CD4-positive, alpha-beta T cell treated with Interleukin-6 at 100 ng/mL for 8 hours (primary cell): ENCODE data around the gene GIMAP8.

Experiments used
- DNase-seq: peaks from one replicate; pipeline ENCODE4 v3.0.0-alpha.2; 2020; ENCODE audit warnings: mixed read lengths, low spot score

Gene GIMAP8

DNA sequence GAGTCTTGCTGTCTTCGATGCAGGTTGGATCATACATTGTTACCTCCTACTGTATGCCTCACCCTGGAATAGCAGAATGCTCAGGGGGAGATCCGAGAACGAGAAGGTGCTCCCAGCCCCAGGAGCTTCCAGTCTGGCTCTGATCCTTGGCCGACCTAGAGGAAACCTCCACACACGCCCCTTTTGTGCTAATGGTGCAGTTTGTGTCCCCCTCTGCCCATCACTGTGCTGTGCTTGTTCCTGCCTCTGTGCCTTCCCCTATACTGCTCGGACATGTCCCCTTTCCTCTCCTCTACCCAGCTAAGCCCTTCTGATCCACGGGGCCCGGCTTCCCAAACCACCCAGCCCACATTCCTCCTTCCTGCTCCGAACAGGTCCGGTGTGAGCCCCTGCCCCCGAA lies 38.8 kb upstream of the GIMAP8 start:
- no peak for DNase-seq

DNA sequence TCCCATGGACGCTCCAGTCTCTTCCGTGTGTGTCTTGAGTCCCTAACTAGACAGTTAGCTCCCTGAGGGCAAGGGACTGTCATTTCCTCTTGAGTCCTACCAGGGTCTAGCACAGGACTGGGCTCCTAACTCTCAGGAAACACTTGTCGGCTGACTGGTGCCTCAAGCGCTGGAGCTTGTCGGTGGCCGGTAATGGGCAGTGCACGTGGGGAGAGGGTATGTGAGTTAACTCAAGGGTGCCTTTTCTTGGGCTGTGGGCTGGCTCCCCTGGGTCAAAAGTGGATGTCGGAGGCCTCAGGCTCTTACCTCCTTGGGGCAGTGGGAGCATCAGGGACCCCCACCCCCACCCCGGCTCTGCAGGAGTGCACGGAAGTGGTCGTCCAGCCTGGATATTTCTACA lies 38.4 kb upstream of the GIMAP8 start:
- DNase-seq = no peak

DNA sequence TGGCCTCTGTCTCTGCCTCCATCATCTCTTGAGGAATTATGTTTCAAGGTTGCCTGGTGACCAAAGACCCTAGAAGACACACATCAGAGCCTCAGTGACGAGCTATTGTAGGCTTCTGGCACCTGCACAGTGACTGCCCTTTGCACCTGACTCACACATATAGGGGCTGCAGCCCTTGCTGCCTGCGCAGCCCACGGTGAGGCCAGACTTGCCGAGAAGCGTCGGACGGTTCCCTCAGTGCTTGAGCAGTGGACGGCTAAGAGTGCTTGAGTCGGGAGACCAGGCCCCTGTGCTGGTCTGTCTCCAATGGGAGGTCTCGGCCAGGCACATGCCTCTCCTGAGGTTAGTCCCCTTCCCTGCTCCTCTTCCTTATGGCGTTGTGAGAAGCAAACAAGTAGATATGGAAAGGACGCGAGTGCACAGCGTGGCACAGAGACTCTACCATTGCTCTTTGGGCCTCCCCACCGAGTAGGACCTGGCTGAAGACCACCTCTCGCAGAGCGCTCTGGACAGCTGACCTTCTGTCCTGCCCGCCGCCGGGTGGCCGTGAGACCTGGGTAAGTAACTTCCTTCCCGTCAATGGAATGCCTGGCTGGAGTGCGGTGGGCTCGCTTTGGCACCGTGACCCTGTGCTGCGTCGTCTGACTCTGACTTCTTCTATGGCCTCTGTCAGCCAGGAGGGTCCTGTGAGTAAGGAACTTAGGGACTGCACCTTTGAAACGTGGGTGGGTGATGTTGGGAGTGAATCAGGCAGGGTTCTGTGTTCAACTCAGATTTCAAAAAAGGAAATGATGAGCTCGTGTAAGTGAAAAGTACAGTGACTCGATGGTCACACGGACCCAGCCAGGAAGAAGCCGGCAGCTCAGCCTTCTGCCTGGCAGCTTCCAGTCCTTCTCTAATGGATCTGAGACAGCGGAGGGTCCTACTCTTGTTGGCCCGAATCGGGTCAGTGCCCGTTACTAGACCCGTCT lies 37.6 kb upstream of the GIMAP8 start:
- DNase-seq = no peak

DNA sequence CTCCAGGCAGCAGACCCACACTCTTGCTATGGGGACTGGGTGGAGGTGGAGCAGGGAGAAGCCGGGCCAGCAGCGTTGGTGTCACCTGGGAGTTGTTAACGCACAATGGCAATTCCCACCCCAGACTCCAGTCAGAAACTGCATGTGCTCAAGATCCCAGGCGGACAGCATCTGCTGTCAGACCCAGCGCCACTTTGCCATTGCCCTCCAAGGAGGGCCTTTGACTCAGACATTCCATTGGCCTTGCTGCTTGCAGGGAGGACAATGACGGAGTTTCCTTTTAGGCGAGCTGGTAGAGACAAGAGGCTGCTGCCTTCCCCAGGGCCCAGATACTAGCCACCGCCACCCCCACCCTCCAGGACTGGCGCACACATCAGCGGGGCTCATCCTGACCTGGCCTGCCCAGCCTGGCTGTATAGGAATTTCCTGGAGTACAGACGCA lies 36.8 kb upstream of the GIMAP8 start:
- no peak for DNase-seq

DNA sequence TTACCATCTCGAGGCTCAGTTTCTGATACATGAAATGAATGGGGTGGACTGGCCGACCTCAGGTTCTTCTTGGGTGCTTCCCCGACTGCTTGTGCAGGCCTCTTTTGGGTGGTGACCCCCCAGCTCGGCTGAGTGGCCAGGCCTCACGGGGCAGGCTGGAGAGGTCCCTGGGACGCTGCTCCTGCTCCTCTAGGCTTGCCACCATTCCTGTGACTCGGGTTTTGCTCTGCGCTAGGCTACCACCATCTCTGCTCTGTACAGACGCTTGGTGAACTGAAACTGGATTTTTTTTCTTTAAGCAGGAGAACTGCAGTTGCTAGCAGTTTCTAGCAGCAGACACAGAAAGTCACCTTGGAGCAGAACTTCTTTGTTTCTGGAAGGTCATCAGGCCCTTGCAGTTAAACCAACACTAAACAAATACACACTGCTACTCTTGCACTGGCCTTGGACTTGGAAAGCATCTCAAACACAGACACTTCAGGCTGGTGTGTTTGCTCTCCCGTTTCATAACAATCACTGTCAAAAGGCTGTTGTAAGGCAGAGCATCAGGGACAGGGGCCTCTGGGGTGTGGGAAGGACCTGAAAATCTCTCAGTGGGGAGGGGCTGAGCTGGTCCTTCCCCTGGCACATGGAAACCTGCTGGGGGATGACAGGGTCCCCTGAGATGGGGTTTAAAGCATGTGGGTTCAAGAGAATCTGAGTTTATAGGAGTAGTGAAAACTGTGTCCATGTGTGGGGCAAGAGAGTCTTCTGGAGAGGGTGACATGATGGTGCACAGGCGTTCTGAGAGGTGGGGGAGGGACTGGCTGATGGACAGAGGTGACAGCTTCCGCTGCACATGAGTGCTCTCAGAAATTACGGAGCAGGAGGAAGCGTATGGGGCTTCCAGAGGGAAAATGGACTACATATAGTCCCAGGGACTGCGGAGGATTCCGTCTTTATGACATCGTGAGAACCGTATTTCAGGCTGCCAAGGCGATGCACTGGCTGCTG lies 35.0 kb upstream of the GIMAP8 start:
- no peak for DNase-seq

DNA sequence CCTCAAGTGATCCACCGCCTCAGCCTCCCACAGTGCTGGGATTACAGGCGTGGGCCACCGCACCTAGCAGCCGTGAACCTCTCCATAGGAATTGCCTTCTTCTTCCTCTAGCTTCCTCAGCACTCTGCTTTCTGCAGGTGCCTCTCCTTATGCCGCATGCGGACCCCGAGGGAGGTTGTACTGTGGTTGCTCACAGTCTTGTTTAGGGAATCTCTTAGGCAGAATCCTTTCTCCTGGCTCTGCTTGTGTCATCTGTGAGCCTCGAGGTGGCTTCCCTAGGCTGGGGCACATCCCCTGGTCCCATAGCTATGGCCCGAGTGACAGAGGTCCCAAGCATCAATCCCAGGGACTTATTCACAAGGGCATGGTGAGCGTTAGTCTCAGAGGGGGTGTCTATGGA lies 33.2 kb upstream of the GIMAP8 start:
- no peak for DNase-seq

DNA sequence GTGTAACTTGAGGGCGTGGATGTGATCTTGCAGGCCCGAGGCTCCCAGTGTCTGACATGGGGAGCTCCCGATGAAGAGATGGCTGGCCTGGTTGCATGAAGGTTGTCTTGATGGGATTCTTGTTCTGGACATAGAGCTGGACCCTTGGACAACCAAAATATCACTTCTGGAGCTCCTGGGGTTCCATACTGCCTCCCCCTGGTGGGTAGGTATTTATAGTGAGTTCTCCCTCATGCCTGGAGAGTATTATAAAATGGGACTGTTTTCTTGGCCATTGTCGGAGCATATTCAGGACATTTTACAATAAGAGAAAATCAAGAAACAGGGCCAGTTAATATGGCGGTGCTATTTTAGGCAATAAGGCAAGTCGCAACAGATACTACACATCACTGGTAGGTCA lies 32.6 kb upstream of the GIMAP8 start:
- no peak for DNase-seq

DNA sequence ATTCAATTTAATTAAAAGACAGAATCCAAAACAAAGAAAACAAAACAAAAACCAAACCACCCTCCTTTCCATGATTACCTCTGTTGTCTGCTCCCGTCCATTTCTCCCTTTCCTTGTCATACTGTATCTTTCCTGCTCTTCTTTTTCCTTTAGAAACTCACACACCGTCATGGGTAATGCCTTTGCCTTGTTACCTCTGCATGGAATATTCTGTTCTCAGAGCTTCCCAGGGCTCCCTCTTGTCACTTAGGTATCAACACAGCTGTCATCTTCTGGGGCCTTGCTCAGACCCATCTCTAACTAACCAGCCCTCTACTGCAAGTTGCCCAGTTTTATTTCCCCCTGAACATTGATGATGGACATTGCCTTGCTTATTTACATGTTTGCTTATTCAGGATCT lies 30.2 kb upstream of the GIMAP8 start:
- DNase-seq = no peak

DNA sequence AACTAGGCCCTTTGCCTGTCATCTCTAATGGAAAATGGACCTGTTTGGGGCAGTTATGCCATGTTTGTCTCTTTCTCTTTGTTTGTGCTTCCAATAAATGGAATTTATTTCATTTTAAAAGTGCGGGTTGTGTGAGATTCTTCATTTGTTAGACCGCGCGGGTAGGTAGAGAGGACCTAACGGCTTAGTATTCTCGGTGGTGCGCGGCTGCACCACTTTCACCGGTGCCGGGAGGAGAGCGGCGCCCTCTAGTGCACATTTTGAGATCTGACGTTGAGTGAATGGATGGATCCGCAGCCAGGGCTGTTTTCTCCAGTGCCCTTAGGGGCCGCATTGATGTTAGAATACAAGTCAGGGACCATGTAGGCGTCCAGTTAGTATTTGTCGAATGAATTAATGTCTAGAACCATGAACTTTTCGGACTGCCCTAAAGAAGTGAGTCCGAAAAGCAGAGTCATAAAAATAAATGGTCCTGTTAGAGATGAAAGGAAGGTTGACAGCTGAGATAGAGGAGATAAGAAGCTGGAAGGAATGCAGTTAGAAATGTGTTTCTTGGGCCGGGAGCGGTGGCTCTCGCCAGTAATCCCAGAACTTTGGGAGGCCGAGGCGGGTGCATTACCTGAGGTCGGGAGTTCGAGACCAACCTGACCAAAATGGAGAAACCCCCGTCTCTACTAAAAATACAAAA lies 29.3 kb upstream of the GIMAP8 start:
- DNase-seq = peak; percentile 83

DNA sequence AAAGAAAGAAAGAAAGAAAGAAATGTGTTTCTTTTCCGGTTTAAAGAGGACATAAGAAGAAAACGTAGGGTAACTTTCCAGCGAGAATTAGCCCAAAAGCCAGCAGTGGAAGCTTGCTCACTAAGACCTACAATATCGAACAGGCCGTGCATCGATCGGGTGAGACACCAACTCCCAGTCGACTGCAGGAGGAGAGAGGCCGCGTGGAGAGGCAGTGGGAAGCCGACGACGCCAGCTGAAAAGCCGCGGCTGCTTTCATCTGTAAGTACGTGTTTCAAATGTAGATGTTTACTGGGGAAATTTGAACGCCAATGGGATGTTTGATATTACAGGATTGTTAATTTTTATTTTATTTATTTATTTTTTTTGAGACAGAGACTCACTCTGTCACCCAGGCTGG lies 28.6 kb upstream of the GIMAP8 start:
- DNase-seq = no peak

DNA sequence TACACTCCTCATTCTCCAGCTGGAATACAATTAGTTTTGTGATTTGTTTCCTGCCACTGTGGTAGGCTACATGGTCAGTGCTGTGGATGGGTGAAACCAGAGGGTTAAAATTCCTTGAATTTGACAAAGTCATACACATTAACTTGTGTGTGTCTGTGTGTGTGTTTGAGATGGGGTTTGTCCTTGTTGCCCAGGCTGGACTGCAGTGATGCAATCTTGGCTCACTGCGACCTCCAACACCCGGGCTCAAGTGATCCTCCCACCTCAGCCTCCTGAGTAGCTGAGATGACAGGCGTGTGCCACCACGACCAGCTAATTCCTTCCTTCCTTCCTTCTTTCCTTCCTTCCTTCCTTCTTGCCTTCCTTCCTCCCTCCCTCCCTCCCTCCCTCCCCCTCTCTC lies 24.8 kb upstream of the GIMAP8 start:
- no peak for DNase-seq

DNA sequence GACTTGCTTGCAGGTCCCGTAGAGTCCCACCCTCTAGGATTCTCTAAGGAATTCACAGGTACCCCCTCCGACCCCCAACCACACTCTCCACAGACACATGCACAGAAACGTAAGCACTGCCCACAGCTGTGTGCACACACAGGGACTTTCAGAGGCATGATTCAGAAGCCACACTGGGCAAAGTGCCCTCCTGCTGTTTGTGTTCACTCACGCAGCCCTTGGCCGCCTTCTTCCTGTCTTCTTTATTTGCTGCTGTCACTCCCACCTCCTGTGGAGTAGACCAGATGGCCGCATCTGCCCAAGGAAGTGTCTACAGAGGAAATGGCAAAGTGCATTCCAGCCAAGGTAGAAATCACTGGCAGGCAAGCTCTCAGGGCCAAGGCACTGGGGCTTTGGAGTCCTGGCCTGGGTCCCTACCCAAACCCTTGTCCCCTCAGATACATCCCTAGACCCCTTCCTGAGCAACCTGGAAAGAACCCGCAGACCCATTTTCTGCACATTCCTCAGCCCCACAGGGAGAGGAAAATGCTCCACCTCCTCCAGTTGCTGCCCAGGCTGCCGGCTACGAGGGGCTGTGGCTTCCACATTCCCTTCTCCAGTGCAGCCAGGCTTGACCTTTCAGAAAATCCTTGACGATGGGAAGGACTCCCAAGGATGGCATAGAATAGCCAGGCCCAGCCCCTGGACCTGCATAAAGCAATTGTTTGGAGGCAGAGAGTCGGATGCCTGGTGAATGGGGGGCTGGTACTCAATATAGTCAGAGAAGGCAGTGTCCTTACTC lies 21.6 kb upstream of the GIMAP8 start:
- DNase-seq = no peak

DNA sequence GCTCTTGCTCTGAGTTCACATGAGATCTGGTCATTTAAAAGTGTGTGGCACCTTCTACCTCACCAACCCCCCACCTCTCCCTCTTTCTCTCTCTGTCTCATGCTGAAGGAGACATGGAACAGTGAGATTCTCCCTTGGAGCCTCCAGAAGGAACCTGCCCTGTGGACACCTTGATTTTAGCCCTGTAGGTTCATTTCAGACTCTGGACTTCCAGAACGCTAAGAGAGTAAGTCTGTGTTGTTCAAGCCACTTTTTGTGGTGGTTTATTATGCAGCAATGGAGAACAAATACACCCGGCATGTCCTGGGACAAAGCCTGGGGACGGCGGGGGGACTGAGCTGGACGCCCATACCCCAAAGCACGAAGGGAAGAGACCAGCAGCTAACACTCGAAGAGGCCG lies 20.7 kb upstream of the GIMAP8 start:
- no peak for DNase-seq

DNA sequence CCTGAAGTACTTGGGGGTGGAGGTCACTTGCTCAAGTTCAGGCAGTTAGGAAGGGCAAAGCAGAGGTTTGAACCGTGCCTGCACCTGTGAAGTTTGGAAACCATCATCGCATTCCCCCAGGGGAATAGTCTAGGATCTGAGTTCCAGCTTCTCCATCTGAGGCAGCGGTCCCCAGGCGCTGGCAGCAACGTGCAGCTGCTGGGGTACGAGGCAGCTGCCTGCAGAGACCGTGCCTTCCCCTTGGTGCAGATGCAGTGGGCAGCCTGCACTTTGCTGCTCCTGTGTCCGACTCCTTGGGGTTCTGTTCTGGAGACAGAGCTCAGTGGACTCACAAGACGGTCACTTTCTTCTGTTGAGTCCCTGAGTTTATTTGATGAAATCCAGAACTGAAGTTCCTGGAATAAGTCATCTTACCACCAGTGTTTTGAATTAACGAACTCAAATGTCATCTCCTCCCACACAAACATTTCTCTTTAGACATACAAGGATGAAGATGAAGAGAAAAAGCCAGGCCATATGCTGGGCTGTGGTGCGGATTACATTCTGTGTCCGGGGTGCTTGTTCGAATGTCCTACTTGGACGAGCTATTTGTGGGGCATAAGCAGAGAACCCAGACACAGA lies 19.9 kb upstream of the GIMAP8 start:
- DNase-seq = no peak

DNA sequence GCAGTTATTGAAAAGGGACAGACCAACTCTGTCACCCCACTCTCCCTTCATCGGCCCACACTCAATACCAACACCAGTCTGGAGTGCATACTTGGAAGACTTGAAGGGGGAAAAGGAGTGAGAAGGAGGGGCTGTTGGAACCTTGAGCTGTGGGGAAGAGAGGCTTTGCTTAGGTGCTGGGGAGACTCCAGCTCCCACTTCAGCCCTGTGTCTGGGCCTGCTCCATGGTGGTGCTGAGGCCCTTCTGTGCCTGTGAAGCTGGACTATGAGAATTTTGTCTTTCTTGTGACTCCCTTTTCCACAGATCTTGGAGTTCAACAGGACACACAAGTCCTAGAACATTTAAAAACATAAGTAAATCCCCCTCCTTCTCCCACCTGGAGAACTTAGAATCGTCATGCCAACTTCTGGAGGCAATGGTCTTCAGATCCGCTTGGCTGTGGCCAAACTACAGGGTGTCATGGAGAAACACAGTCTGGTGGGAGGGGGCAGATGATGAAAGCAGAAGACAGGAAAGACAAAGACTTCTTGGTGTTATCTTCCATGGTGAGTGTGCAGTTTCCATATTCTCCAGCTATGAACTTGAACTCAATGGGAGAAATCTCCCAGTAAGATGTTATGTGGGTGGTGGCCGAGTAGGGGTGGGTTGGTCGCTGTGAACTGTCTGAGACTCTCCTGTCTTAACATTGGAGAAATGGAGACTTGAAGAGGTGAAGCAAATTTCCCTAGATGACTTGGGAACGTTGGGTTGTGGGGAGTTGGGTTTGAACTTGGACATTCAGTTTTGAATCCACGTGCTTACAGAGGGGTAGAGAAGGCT lies 18.4 kb upstream of the GIMAP8 start:
- DNase-seq = no peak

DNA sequence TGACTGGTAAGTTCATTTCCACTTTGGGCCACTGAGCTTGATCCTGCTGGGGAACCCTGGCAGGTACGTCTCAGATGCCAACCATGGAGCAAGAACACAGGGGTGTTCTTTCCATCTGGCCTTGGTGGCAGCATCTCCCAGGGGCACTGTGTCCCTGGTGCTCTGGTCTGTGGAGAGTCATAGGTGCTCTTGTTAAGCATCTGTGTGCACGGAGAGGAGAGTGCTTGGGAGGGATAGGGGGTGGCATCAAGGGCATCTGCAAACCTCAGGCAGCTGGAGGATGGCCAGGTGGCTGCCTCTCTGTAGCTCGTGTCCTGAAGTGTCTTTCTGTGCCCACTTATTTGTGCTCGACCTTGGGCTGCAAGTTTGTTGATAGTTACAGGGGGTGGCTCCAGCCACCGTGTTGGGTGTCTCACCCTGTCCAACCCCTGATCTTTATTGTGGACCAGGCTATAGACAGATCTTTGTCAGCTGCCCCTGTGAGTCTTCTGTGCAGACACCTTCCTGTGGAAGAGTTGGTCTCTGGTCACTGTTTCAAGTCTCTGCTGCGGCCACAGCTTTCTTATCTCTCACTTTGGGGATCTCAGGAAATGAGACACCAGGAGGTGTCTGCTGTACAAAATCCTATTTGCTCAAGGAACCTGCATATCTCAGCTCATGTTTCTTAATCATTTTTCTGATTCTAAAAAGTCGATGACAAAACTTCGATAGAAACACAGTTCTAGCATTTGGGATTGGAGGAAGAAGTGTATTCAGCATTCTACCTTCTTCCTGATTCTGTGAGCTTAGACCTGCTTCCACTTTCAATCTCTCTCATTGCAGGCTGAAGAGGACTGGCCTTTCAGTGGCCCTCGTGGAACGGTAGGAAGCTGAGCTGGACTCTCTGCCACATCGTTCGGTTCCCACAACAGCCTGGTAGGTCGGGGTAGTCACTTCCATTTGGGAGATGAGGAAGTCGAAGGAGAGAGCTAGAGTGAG lies 17.2 kb upstream of the GIMAP8 start:
- DNase-seq = no peak

DNA sequence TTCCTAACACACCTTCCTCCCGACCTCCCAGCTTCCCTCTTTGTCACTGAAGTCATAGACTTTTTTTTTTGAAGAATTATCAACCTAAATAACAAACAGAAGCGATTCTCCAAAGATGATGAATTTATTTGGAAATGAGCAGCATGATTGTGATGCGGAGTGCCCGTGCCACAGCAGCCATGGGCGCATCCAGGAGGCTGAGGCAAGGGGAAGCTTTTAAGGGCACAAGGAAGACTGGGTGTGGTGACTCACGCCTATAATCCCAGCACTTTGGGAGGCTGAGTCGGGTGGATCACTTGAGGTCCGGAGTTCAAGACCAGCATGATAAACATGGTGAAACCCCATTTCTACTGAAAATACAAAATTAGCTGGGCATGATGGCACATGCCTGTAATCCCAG lies 16.2 kb upstream of the GIMAP8 start:
- DNase-seq = no peak

DNA sequence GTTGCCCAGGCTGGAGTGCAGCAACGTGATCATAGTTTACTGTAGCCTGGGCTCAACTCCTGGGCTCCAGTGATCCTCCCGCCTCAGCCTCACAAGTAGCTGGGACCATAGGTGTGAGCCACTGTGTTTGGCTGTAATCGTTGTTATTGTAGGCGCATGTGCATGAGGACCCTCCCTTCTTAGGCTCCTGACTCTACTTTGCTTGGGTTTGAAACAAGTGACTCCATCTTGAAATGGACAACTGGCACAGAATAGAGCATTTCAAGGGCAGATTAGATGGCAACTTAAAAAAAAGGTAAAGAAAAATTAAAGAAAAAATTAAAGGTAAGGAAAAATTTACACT lies 15.4 kb upstream of the GIMAP8 start:
- no peak for DNase-seq
